Activated CD8-positive, alpha-beta memory T cell treated with anti-CD3 and anti-CD28 coated beads for 36 hours (primary cell): ENCODE results near the gene MACROD2. TPM values are rescaled to one million over a fixed set of nuclear protein-coding genes. Genes with fewer than 3 reads are reported as not detected.

Source experiments
- CTCF ChIA-PET: fragments of 350-600 bp; sonication (Branson Sonifier 250); formaldehyde crosslinking; loops from one replicate; lab custom pipeline; 2021; ENCODE audit warnings: antibody characterized with exemption; lab: Charles Lee
- POLR2A ChIA-PET: fragments of 350-600 bp; sonication (Branson Sonifier 250); formaldehyde crosslinking; loops from one replicate; lab custom pipeline; 2021; ENCODE audit warnings: antibody characterized with exemption; lab: Charles Lee
- total RNA-seq, 2 experiments: library from RNA; stranded (reverse); gene quantifications; one replicate each; pipeline ENCODE4 v1.2.3, GENCODE V29; 2021

Gene MACROD2
- total RNA-seq, 2 experiments from 2014 or later, result not detected

DNA sequence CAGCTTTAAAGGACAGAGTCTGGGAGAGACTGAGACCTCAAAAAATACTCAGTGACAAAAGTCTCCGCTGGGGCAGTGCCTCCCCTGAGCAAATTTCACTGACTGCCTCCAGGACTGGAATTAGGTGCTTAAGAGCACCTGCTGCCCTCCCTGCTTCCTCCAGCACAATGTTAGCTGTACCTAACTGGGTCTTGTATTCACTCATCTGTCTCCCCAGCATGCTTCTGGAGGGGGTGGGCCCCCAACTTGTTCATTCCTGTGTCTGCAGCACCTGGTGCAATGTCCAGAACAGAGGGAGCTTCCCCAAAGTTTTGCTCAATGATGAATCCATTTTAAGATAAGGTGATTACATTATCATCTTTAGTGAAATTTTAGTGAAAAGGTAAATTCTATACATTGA lies 1927.2 kb downstream of the MACROD2 start:
- ChIA-PET CTCF (no interaction called here), POLR2A (no interaction called here)

DNA sequence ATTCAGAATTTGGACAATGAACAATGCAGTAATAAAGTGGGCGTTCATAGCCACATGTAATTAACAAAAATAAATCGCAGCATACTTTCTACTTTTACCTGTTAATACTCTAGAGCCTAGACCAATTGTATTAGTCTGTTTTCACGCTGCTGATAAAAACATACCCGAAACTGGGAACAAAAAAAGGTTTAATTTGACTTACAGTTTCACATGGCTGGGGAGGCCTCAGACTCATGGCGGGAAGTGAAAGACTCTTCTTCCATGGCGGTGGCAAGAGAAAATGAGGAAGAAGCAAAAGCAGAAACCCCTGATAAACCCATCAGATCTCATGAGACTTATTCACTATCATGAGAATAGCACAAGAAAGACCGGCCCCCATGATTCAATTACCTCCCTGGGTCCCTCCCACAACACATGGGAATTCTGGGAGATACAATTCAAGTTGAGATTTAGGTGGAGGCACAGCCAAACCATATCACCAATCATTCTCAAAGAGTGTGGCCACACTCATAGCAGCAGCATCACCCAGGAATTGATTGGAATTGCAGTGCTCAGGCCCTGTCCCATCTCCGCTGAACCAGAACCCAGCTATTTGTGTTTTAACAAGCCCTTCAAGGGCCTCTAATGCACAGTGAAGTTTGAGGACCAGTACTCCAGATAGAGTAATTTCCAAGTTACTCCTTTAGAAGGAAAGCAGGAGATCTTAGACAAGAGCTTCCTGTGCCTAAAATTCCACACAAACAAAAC lies 1927.9 kb downstream of the MACROD2 start:
- CTCF ChIA-PET, result no interaction called here
- POLR2A ChIA-PET, result no interaction called here

DNA sequence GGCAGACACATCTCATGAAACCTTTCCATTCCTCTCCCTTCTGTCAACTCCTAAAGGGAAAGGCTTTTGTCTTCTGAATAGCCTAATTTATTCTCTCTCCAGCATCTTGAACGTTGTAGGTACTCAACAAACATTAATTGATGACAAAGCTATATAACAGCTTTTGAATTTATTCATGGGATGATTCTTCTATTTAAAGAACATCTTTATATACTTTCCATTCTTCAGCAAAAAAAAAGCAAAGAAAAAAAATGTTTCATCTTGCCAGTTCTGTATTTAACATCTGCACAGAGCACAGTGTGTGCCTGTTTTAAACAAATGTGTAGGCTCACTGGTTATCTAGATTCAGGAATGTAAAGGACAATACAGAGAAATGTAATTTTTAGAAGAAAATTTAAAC lies 1929.2 kb downstream of the MACROD2 start:
- POLR2A ChIA-PET, result no interaction called here
- CTCF ChIA-PET, result no interaction called here

GRCh38 chr20:15925376-15925775 lies 1930.1 kb downstream of the MACROD2 start:
- ChIA-PET POLR2A (no interaction called here), CTCF (no interaction called here)

GRCh38 chr20:15927893-15928650 lies 1932.8 kb downstream of the MACROD2 start:
- ChIA-PET CTCF (no interaction called here), POLR2A (no interaction called here)

- ChIA-PET POLR2A (no interaction called here), CTCF (no interaction called here)
Observed at GRCh38 chr20:15928946-15929345, 1933.6 kb downstream of the MACROD2 start.

- POLR2A ChIA-PET, result no interaction called here
Observed at GRCh38 chr20:15930311-15931305, 1935.3 kb downstream of the MACROD2 start.

GRCh38 chr20:15931897-15932296 lies 1936.6 kb downstream of the MACROD2 start:
- CTCF ChIA-PET, result no interaction called here
- POLR2A ChIA-PET, result no interaction called here

More at GRCh38 chr20:15930311-15931305, 1935.3 kb downstream of the MACROD2 start:
- CTCF ChIA-PET, result no interaction called here

DNA sequence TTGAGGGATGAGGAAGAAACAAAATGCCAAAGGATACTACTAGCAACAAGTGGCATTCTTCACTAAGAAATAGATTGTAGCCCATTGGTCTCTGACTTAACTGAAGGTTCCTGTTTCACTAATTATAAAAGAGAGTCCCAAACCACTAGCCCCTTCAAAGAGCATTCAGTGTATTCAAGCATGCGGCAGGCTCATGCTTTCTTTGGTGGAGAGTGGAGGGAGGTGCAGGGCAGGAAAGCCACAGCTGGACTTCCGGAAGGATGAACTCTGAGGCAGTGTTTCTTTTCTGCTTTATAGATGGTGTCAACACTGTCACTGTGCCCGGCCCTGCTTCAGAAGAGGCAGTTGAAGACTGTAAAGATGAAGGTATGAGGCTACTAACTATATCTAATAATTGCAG lies 1941.9 kb downstream of the MACROD2 start:
- CTCF ChIA-PET, result no interaction called here
- POLR2A ChIA-PET, result no interaction called here

DNA sequence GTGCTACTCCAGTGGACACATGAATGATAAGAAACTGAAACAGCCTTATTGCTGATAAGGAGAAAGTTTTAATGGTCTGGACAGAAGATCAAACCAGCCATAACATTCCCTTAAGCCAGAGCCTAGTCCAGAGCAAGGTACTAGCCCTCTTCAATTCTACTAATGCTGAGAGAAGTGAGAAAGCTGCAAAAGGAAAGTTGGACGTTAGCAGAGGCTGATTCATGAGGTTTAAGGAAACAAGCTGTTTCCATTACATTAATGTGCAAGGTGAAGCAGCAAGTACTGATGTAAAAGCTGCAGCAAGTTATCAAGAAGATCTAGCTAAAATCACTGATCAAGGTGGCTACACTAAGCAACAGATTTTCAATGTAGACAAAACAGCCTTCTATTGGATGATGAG lies 1943.5 kb downstream of the MACROD2 start:
- ChIA-PET CTCF (no interaction called here), POLR2A (no interaction called here)

DNA sequence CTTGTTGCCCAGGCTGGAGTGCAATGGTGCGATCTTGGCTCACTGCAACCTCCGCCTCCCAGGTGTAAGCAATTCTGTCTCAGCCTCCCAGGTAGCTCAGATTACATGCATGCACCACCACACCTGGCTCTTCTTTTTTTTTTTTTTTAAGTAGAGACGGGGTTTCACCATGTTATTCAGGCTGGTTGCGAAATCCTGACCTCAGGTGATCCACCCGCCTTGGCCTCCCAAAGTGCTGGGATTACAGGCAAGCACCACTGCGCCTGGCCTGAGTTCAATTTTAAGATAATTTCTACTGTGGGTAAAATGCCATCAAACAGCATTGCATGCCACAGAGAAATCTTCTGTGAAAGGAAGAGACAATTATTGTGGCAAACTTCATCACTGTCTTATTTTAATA lies 1944.8 kb downstream of the MACROD2 start:
- POLR2A ChIA-PET, result no interaction called here

GRCh38 chr20:15942130-15942529 lies 1946.8 kb downstream of the MACROD2 start:
- ChIA-PET CTCF (no interaction called here), POLR2A (no interaction called here)

More for the DNA sequence above, 1944.8 kb downstream of the MACROD2 start:
- CTCF ChIA-PET, result no interaction called here

- CTCF ChIA-PET, result no interaction called here
- POLR2A ChIA-PET, result no interaction called here
Observed at GRCh38 chr20:15945289-15945688, 1950.0 kb downstream of the MACROD2 start.

DNA sequence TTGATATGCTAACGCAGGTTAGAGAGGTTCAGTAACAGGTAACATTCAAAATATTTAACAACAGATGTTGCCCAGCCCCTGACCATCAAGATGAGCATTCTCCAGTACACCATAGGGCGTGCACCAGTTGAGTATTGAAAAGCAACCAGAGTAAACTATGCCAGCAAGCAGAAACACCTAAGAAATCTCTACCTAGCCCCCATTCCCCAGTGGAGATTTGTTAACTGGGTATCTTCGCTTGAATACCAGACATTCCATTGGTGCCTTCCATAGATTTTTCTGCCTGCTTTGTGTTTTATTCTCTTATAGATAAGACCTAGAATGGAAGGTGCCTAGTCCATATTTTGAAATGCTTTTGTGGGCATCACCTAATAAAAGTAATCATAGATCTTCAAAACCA lies 1954.1 kb downstream of the MACROD2 start:
- POLR2A ChIA-PET, result no interaction called here
- CTCF ChIA-PET, result no interaction called here

DNA sequence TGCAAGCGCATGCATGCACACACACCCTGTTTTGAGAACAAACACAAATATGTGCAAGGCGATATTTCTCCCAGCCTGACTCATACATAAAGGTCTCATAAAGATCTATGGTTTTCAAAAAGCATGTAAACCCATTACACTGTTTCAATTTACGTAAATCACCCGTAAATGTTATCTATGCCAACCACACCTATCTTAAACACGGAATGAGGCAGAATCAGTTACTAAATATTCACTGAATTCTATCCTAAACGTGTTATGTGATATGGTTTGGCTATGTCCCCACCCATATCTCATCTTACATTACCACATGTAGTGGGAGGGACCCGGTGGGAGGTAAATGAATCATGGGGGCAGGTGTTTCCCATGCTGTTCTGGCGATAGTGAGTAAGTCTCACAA lies 1956.3 kb downstream of the MACROD2 start:
- ChIA-PET CTCF (no interaction called here), POLR2A (no interaction called here)

- CTCF ChIA-PET, result no interaction called here
- POLR2A ChIA-PET, result no interaction called here
Observed at GRCh38 chr20:15958142-15958541, 1962.8 kb downstream of the MACROD2 start.

GRCh38 chr20:15965165-15965564 lies 1969.8 kb downstream of the MACROD2 start:
- POLR2A ChIA-PET, result no interaction called here
- CTCF ChIA-PET, result no interaction called here

DNA sequence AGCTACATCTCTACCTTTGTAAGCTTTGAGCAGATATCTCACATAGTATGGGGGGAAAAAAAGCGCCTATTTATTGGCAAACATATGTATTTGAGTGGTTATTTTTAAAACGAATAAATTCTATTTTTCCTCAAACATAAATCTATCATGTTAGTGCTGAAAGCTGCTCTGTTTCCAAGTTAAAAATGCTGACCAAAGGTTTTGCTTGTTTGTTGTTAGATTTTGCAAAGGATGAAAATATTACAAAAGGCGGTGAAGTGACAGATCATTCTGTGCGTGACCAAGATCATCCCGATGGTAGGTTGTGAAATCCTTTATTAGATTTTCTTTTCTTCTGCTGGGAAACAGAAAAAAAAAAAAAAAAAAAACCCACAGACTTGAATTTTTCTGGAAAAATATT lies 1972.0 kb downstream of the MACROD2 start:
- POLR2A ChIA-PET, result no interaction called here
- CTCF ChIA-PET, result no interaction called here

GRCh38 chr20:15976047-15976736 lies 1980.9 kb downstream of the MACROD2 start:
- POLR2A ChIA-PET, result no interaction called here
- CTCF ChIA-PET, result no interaction called here
